Esophagus (tissue), 2 donors: ENCODE data around the gene C6orf89. TPM values are rescaled to one million over a fixed set of nuclear protein-coding genes. Genes with fewer than 3 reads are reported as not detected.
A peak's percentile ranks its signal among the peaks of the same experiment; 100 is the strongest.

ENCODE experiments used
- H3K27ac ChIP-seq, 2 donors: one replicate each; pipeline ENCODE4 v1.5.1; 2013; ENCODE audit warnings: low read depth in 2 of 2, mild to moderate bottlenecking in 2 of 2, inconsistent platforms in 1 of 2, low read length in 1 of 2, moderate library complexity in 1 of 2
- H3K27me3 ChIP-seq, 2 donors: one replicate each; pipeline ENCODE4 v1.6.1; 2013; ENCODE audit warnings: low read length in 2 of 2, control low read depth in 1 of 2, mild to moderate bottlenecking in 1 of 2; ENCODE audit not compliant: insufficient read depth in 2 of 2, control insufficient read depth in 1 of 2
- H3K36me3 ChIP-seq, 2 donors: one replicate each; pipeline ENCODE4 v1.6.1; 2013; ENCODE audit warnings: low read length in 1 of 2; ENCODE audit not compliant: control insufficient read depth in 2 of 2, insufficient read depth in 2 of 2
- H3K4me1 ChIP-seq, 2 donors: one replicate each; pipeline ENCODE4 v1.6.1; 2013; ENCODE audit warnings: low read length in 1 of 2; ENCODE audit not compliant: control insufficient read depth in 2 of 2, insufficient read depth in 2 of 2
- H3K4me3 ChIP-seq, 2 donors: one replicate each; pipeline ENCODE4 v1.5.1; 2013; ENCODE audit warnings: low read length in 2 of 2, mild to moderate bottlenecking in 2 of 2, low read depth in 1 of 2, moderate library complexity in 1 of 2
- H3K9me3 ChIP-seq, 2 donors: one replicate each; pipeline ENCODE4 v1.6.1; 2013; ENCODE audit warnings: mild to moderate bottlenecking in 2 of 2, low read depth in 1 of 2, low read length in 1 of 2, moderate library complexity in 1 of 2; ENCODE audit not compliant: control insufficient read depth in 2 of 2, insufficient read depth in 1 of 2
- WGBS, 2 donors: extraction: QIAGEN DNeasy Blood & Tissue Kit; methylation state at CpG; one replicate each; pipeline ENCODE4 v1.1.7; 2013; 5-methylcytosine and 5-hydroxymethylcytosine counted together
- polyA plus RNA-seq, 2 donors: library from polyadenylated mRNA; stranded (reverse); fragments of 200-250 nt; gene quantifications; one replicate each; pipeline ENCODE4 v1.2.3, GENCODE V29; 2013
- donor health status: healthy with polysubstance abuse.
- donor health status: Bipolar disorder and iron deficiency.

The C6orf89 gene
- polyA plus RNA-seq, 2 donors, result 12.9 to 15.9 TPM

GRCh38 chr6:36969988-36970891, 84.5 kb downstream of the C6orf89 start:
- Histone ChIP-seq H3K4me3 (no peak overlapping the region), H3K27ac (peak overlapping the region in 1 of 2 donors; percentile 29), H3K9me3 (no peaks in the 10 kb centered on the region), H3K27me3 (no peaks in the 10 kb centered on the region), H3K4me1 (peaks cover 7 to 17% of the 10 kb centered on the region in 2 donors), H3K36me3 (peaks cover 52 to 66% of the 10 kb centered on the region in 2 donors)
- 83 to 86% methylated on average over 17 of the region's 17 CpGs for WGBS, 2 donors

- Histone ChIP-seq H3K9me3 (no peaks in the 10 kb centered on the region), H3K4me1 (peaks cover 7 to 17% of the 10 kb centered on the region in 2 donors), H3K27me3 (no peaks in the 10 kb centered on the region), H3K27ac (no peak overlapping the region), H3K36me3 (peaks cover 62 to 71% of the 10 kb centered on the region in 2 donors), H3K4me3 (no peak overlapping the region)
- 71 to 79% methylated on average over 17 of the region's 17 CpGs for WGBS, 2 donors
These were observed 85.4 kb downstream of the C6orf89 start for GRCh38 chr6:36970892-36971842.

- H3K4me1 ChIP-seq, result peaks cover 7 to 17% of the 10 kb centered on the region in 2 donors
- H3K27me3 ChIP-seq, result no peaks in the 10 kb centered on the region
- WGBS, 2 donors, result 79 to 83% methylated on average over 14 of the region's 14 CpGs
- peaks cover 69 to 80% of the 10 kb centered on the region in 2 donors for H3K36me3 ChIP-seq
- H3K4me3 ChIP-seq, result no peak overlapping the region
- H3K27ac ChIP-seq, result no peak overlapping the region
- H3K9me3 ChIP-seq, result no peaks in the 10 kb centered on the region
These were observed 86.3 kb downstream of the C6orf89 start for GRCh38 chr6:36971921-36972673.

- WGBS, 2 donors, result 92 to 97% methylated on average over 1 of the region's 1 CpG
- H3K36me3 ChIP-seq, result peaks cover 75 to 84% of the 10 kb centered on the region in 2 donors
- no peak overlapping the region for H3K4me3 ChIP-seq
- no peak overlapping the region for H3K27ac ChIP-seq
- H3K9me3 ChIP-seq, result no peaks in the 10 kb centered on the region
- peaks cover 7 to 17% of the 10 kb centered on the region in 2 donors for H3K4me1 ChIP-seq
- no peaks in the 10 kb centered on the region for H3K27me3 ChIP-seq
These were observed 87.4 kb downstream of the C6orf89 start for GRCh38 chr6:36973190-36973589.

GRCh38 chr6:36973647-36974046, 87.9 kb downstream of the C6orf89 start:
- peaks cover 73 to 83% of the 10 kb centered on the region in 2 donors for H3K36me3 ChIP-seq
- no peak overlapping the region for H3K4me3 ChIP-seq
- no peak overlapping the region for H3K27ac ChIP-seq
- WGBS, 2 donors, result 93 to 94% methylated on average over 4 of the region's 4 CpGs
- H3K9me3 ChIP-seq, result no peaks in the 10 kb centered on the region
- H3K27me3 ChIP-seq, result no peaks in the 10 kb centered on the region
- H3K4me1 ChIP-seq, result peaks cover 4 to 17% of the 10 kb centered on the region in 2 donors

GRCh38 chr6:36975231-36976006, 89.7 kb downstream of the C6orf89 start:
- Histone ChIP-seq H3K4me3 (no peak overlapping the region), H3K27ac (no peak overlapping the region), H3K4me1 (peaks cover 0 to 7% of the 10 kb centered on the region in 2 donors), H3K9me3 (no peaks in the 10 kb centered on the region), H3K27me3 (no peaks in the 10 kb centered on the region), H3K36me3 (peaks cover 58 to 68% of the 10 kb centered on the region in 2 donors)
- 88 to 90% methylated on average over 7 of the region's 7 CpGs for WGBS, 2 donors

GRCh38 chr6:36976007-36976264, 90.2 kb downstream of the C6orf89 start:
- 86 to 89% methylated on average over 4 of the region's 4 CpGs for WGBS, 2 donors

GRCh38 chr6:36976509-36976908, 90.8 kb downstream of the C6orf89 start:
- Histone ChIP-seq H3K36me3 (peaks cover 54 to 64% of the 10 kb centered on the region in 2 donors), H3K27me3 (no peaks in the 10 kb centered on the region), H3K4me1 (peaks cover 0 to 3% of the 10 kb centered on the region in 2 donors), H3K4me3 (no peak overlapping the region), H3K9me3 (no peaks in the 10 kb centered on the region), H3K27ac (no peak overlapping the region)
- 96% methylated on average over 7 of the region's 7 CpGs for whole genome bisulfite sequencing, 2 donors

More at GRCh38 chr6:36976007-36976264, 90.2 kb downstream of the C6orf89 start:
- Histone ChIP-seq H3K27me3 (no peaks in the 10 kb centered on the region), H3K27ac (no peak overlapping the region), H3K4me1 (peaks cover 0 to 4% of the 10 kb centered on the region in 2 donors), H3K4me3 (no peak overlapping the region), H3K9me3 (no peaks in the 10 kb centered on the region), H3K36me3 (peaks cover 57 to 66% of the 10 kb centered on the region in 2 donors)
